Lung microvascular endothelial cell (primary cell): ENCODE results near the gene EXOC7. TPM values are rescaled to one million over a fixed set of nuclear protein-coding genes. Genes with fewer than 3 reads are reported as not detected.
A peak's percentile ranks its signal among the peaks of the same experiment; 100 is the strongest.

ENCODE experiments used
- DNase-seq, 2 donors: peaks; one replicate each; pipeline versions ENCODE4 v3.0.0 to v3.0.0-alpha.2; 2010; ENCODE audit warnings: low read depth in 2 of 2
- total RNA-seq: library from RNA; depleted of rRNA; stranded (reverse); fragments of >200 nt; gene quantifications from 2 replicates; pipeline ENCODE4 v1.2.1, GENCODE V29; 2014

Gene EXOC7
- total RNA-seq, 1 donor from 2014 or later: 74.0 TPM

DNA sequence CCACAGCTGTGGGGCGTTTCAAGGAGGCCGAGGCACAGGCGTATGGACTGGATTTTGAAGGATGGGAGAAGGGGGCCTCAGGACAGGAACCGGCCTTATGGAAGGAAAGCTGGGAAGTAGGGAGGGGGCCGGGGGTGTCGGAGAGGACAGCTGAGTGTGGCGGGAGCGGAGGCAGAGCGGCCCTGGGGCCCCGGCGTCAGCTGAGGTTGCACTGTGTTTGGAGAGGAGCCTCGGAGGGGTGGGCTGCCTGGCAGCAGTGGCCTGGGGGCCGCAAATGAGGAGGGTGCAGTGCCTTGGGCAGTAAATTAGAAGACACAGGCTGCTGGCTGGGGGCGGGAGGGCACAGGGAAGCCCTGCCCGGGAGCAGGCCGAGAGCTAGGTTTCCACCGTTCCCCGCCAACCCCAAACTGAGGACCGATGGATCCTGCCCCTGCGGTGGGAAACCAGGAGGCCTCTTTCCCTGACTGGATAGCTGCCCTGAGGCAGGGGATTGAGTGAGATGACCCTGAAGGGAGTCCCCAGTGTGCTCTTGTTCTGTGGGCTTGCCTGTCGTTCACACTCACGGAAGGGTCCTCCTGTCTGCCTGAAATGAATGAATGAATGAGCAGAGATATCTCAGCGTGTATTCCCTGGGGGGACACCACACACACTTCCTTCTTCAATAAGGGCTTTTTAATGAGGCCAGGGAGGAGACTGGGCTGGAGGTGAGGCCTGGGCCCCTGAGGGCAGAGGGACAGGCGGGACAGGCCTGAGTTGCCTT, 19.0 kb upstream of the EXOC7 start:
- no peak for DNase-seq

DNA sequence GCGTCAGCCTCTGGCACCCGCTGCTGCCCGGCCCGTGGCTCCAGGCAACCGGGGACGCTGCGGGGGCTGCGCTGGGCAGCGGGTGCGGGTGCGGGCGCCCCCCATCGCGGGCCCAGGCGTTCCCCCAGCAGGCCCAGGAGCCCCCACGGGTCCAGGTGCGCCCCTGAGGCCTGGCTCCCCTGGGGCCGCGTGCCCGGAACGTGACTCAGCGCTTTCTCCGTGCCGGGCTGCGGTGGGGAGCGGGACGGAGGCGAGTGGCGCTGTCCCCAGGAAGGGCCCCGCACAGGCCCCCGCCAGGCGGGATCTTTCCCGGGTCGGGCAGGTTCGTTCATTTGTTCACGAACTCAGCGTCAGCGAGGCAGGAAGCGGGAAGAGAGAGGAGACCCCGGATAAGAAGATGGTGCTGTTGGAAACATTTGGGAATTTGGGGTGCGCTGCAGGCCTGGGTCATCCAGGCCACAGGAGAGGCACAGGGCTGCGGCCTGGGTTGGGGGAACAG, 18.4 kb upstream of the EXOC7 start:
- DNase-seq: peak in 1 of 2 donors; percentile 28

DNA sequence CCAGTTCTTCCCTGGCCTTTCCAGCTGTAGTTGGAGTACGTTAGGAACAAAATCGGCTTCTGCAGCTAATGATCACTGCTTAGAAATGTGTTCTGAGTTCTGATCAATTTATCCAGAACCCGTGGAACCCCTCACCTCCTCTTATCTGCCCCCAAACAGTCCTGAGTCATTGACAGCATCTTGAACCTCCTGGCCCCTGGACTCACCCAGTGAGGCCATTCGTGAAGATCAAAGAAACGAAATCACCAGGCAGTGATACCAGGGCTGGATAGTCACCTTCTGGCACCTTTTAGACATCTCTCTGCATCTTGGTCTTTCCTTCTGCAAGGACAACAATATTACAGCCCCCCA, 17.0 kb upstream of the EXOC7 start:
- DNase-seq: no peak

GRCh38 chr17:76119409-76120371, 16.1 kb upstream of the EXOC7 start:
- DNase-seq: no peak

DNA sequence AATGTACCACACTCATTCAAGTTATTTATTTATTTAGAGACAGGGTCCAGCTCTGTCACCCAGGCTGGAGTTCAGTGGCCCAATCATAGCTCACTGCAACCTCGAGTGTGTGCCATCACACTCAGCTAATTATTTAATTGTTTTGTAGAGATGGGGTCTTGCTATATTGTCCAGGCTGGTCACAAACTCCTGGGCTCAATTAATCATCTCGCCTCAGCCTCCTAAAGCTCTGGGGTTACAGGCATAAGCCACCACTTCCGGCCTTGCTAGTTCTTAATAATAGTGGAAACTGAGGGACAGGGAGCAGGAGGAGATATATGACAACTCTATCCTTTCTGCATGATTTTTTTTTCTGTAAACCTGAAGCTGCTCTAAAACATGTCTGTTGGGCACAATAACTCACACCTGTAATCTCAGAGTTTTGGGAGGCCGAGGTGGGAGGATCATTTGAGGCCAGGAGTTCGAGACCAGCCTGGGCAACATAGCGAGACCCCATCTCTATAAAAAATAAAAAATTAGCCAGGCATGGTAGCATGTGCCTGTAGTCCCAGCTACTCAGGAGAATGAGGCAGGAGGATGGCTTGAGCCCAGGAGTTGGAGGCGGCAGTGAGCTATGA, 11.7 kb upstream of the EXOC7 start:
- no peak for DNase-seq

DNA sequence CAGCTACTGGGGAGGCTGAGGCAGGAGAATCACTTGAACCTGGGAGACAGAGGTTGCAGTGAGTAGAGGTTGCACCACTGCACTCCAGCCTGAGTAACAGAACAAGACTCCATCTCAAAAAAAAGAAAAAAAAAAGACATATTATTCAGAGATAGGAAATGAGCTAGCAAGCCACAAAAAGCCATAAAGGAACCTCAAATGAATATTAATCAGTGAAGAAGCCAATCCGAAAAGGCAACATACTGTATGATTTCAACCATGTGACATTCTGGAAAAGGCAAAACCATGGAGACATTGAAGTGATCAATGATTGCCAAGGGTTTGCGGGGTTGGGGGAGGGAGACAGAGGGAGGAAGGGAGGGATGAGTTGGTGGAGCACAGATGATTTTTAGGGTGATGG, 8.4 kb upstream of the EXOC7 start:
- no peak for DNase-seq

DNA sequence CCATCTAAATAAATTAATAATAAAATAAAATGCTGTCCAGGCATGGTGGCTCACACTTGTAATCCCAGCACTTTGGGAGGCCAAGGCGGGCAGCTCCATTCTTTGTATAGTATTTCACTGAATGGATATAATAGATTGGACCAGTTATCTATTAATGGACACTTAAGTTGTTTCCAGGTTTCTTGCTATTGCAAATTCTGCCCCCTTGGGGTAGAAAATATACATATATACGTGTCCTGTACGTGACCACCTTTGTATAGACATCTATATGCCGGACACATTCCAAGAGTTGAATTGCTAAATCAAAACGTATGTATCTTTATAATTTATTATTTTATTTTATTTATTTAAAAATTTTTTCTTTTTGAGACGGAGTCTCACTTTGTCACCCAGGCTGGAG, 3.9 kb upstream of the EXOC7 start:
- peak; percentile 30 to 34 for DNase-seq

- no peak for DNase-seq
Measured at GRCh38 chr17:76106703-76107102, 3.1 kb upstream of the EXOC7 start.

- no peak for DNase-seq
Measured at GRCh38 chr17:76104896-76105231, 1.3 kb upstream of the EXOC7 start.

- DNase-seq: no peak
Measured at GRCh38 chr17:76104140-76104895, 731 bp upstream of the EXOC7 start.

GRCh38 chr17:76102944-76103273, 678 bp downstream of the EXOC7 start:
- no peak for DNase-seq

DNA sequence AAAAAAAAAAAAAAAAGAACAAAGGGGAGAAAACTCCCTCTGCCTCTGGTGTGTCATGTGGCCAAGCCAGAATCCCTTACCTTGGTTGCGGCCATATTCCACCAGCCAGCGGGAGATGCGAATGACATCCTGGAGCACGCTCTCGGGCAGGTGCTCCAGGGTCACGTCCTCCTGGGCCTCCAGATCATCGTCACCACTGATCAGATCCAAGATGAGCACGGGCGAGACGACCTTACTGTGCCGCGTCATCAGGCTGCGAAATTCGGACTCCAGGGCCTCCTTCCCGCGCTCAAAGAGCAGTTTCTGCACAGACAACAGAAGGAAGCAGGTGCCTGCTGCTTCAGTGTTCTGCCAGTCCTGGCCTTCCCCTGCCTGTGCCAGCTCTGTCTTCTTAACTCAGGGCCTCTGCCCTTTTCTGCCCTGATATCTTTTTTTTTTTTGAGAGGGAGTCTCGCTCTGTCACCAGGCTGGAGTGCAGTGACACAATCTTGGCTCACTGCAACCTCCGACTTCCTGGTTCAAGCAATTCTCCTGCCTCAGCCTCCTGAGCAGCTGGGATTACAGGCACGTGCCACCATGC, 5.8 kb downstream of the EXOC7 start:
- DNase-seq: no peak

DNA sequence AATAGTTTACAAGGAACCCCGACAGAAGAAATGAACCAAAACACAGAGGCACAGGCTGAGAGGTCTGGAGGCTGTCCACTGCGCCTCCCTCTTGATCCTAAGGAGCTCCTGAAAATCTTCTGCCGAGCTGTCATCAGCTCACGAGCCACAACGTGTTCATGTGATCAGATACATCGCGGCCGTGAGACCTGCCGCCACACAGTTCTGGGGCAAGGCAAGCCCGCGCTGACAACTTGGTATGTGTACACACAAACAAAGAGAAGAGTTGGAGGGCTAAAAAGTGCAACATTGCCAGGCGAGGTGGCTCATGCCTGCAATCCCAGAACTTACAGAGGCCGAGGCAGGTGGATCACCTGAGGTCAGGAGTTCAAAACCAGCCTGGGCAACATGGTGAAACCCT, 7.6 kb downstream of the EXOC7 start:
- DNase-seq: no peak

- DNase-seq: no peak
Measured at GRCh38 chr17:76094046-76094445, 9.5 kb downstream of the EXOC7 start.

GRCh38 chr17:76092526-76093413, 10.8 kb downstream of the EXOC7 start:
- DNase-seq: no peak

- peak; percentile 32 to 53 for DNase-seq
Measured at GRCh38 chr17:76091526-76092286, 11.9 kb downstream of the EXOC7 start.

GRCh38 chr17:76090517-76091129, 13.0 kb downstream of the EXOC7 start:
- no peak for DNase-seq

DNA sequence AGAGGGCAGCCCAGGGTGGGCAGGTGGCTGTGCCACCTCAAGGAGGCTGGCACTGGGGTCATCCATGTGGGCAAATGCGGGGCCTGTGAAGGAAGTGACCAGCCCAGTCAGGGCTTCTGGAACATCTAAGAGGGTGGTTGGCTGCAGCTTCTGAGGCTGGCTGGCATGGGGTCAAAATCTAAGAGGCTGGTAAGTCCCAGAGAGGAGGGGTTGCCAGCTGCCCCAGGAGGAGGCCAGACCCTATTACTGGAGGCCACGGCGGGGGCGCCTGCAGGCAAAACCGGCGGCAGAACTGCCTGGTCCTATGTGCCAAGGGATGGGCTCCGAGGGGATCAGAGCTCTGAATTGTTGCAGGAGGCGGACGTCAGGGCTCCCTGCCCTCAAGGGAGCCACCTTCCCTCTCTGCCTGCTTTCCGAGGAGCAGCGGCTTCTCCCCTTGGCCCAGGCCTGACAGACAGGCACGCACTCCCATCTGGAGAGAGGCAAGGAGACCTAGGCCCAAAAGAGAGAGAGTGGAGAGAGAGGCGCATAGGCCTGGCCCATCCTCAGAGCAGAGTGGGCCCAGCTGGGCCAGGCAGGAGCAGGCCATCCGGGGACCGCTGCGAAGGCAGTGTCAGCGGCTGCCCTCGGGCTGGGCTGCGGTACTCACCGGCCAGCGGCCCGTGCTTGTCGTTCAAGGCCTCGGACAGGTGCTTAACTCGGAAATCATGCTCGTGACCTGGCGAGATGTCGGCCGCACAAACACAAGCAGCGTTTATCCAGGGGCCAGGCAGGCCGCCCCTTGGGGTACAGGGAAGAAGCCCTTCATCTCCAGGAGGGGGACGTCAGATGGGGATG, 13.7 kb downstream of the EXOC7 start:
- no peak for DNase-seq
